Measurements from ENCODE around the gene CELSR3. TPM values are rescaled to one million over a fixed set of nuclear protein-coding genes. Genes with fewer than 3 reads are reported as not detected.

CELSR3 gene
- total RNA-seq, 2 experiments from 2014 or later, result 4.9 to 5.0 TPM

- CTCF ChIA-PET, result interaction anchor here (0.8 to 1.0 kb wide), 2 partner anchors 24 to 26 kb away, joined by 4 read pairs; partner anchors contain the start of genes NCKIPSD and SLC26A6
- intact Hi-C loops (cut with DNase I, micrococcal nuclease), result no loop called here
- peak; percentile 65 for ATAC-seq (ENCODE audit: poor library complexity)
- H3K36me3 ChIP-seq (ENCODE audit: insufficient read depth, low read length), result no peaks in the 10 kb centered on the region
- POLR2A ChIA-PET, result interaction anchor here (0.9 to 1.2 kb wide), 3 partner anchors 27 to 432 kb away, joined by 3 to 6 read pairs (median 4); partner anchors contain the start of genes QRICH1 and SLC26A6
- H3K4me1 Mint-ChIP-seq (ENCODE audit: low read depth), result peaks cover 5% of the 10 kb centered on the region
- no peak for TF ChIP-seq CTCF (IDR thresholded peaks at IDR 0.05)
- H3K4me3 Mint-ChIP-seq, result peak overlapping the region; percentile 38
- peaks cover 53% of the 10 kb centered on the region for H3K27me3 Mint-ChIP-seq
- peaks cover 37% of the 10 kb centered on the region in 2 experiments for H3K27me3 ChIP-seq (ENCODE audit: control insufficient read depth in 1 of 2, insufficient read depth in 2 of 2, low read length in 2 of 2)
- H3K36me3 Mint-ChIP-seq (ENCODE audit: low read depth), result no peaks in the 10 kb centered on the region
- no peak overlapping the region for H3K27ac ChIP-seq (ENCODE audit: low read depth in 1 of 2, low read length in 2 of 2)
- H3K9me3 ChIP-seq (ENCODE audit: control insufficient read depth in 1 of 2, insufficient read depth in 1 of 2, low read length in 2 of 2), result peaks cover 0 to 41% of the 10 kb centered on the region in 2 experiments
- DNase-seq, result peak; percentile 62 to 88 (median 68)
- H3K4me3 ChIP-seq (ENCODE audit: low read length), result peak overlapping the region; percentile 43
- H3K9me3 Mint-ChIP-seq, result no peaks in the 10 kb centered on the region
- peaks cover 45% of the 10 kb centered on the region for H3K4me1 ChIP-seq (ENCODE audit: insufficient read depth, low read length)
- H3K27ac Mint-ChIP-seq, result no peak overlapping the region
Measured at GRCh38 chr3:48661501-48662144, 1.1 kb downstream of the CELSR3 start.

- H3K27ac Mint-ChIP-seq, result no peak overlapping the region
- intact Hi-C loops (cut with DNase I, micrococcal nuclease), result no loop called here
- peaks cover 5% of the 10 kb centered on the region for H3K4me1 Mint-ChIP-seq (ENCODE audit: low read depth)
- Histone ChIP-seq H3K4me1 (ENCODE audit: insufficient read depth, low read length) (peaks cover 49% of the 10 kb centered on the region), H3K4me3 (ENCODE audit: low read length) (no peak overlapping the region), H3K27me3 (ENCODE audit: control insufficient read depth in 1 of 2, insufficient read depth in 2 of 2, low read length in 2 of 2) (peaks cover 37% of the 10 kb centered on the region in 2 experiments), H3K36me3 (ENCODE audit: insufficient read depth, low read length) (no peaks in the 10 kb centered on the region), H3K27ac (ENCODE audit: low read depth in 1 of 2, low read length in 2 of 2) (no peak overlapping the region), H3K9me3 (ENCODE audit: control insufficient read depth in 1 of 2, insufficient read depth in 1 of 2, low read length in 2 of 2) (peaks cover 0 to 41% of the 10 kb centered on the region in 2 experiments)
- H3K36me3 Mint-ChIP-seq (ENCODE audit: low read depth), result no peaks in the 10 kb centered on the region
- no peak overlapping the region for H3K4me3 Mint-ChIP-seq
- H3K9me3 Mint-ChIP-seq, result no peaks in the 10 kb centered on the region
- DNase-seq, result no peak
- CTCF ChIA-PET, result interaction anchor here (0.5 to 1.0 kb wide), 2 partner anchors 25 to 872 kb away, joined by 3 to 4 read pairs; partner anchors contain the start of gene SLC26A6
- ATAC-seq (ENCODE audit: poor library complexity), result no peak
- TF ChIP-seq CTCF (IDR thresholded peaks at IDR 0.05), result no peak
- POLR2A ChIA-PET, result interaction anchor here (1.0 kb wide), 1 partner anchor 26 kb away, joined by 6 read pairs; the partner anchor contains the start of gene SLC26A6
- peaks cover 53% of the 10 kb centered on the region for H3K27me3 Mint-ChIP-seq
Measured at GRCh38 chr3:48660800-48661400, 1.8 kb downstream of the CELSR3 start.

- H3K9me3 Mint-ChIP-seq, result no peaks in the 10 kb centered on the region
- DNase-seq (peak in 7 of 14 experiments; percentile 15 to 69 (median 24)), ATAC-seq (ENCODE audit: poor library complexity) (peak; percentile 7)
- Histone ChIP-seq H3K27ac (ENCODE audit: low read depth in 1 of 2, low read length in 2 of 2) (peak overlapping the region in 1 of 2 donors; percentile 54), H3K4me1 (ENCODE audit: insufficient read depth, low read length) (peaks cover 32% of the 10 kb centered on the region), H3K4me3 (ENCODE audit: low read length) (peak overlapping the region; percentile 53), H3K36me3 (ENCODE audit: insufficient read depth, low read length) (no peaks in the 10 kb centered on the region), H3K9me3 (ENCODE audit: control insufficient read depth in 1 of 2, insufficient read depth in 1 of 2, low read length in 2 of 2) (peaks cover 0 to 19% of the 10 kb centered on the region in 2 experiments), H3K27me3 (ENCODE audit: control insufficient read depth in 1 of 2, insufficient read depth in 2 of 2, low read length in 2 of 2) (peaks cover 14 to 17% of the 10 kb centered on the region in 2 experiments)
- no peaks in the 10 kb centered on the region for H3K36me3 Mint-ChIP-seq (ENCODE audit: low read depth)
- CTCF ChIA-PET, result interaction anchor here (0.5 to 1.8 kb wide), 3 partner anchors 23 to 207 kb away, joined by 3 to 5 read pairs (median 5); partner anchors contain the start of gene IP6K2
- H3K27ac Mint-ChIP-seq, result peak overlapping the region; percentile 53
- intact Hi-C loops (cut with DNase I, micrococcal nuclease), result loop anchor here (1.0 to 10.0 kb wide), 6 partner anchors 22 to 256 kb away; partner anchors contain the start of genes IP6K2 (in 1 of the 2), PFKFB4 (in 1 of the 2), SLC26A6 (in 1 of the 2) and UQCRC1 (in 1 of the 2)
- no peak for TF ChIP-seq CTCF (IDR thresholded peaks at IDR 0.05)
- POLR2A ChIA-PET, result interaction anchor here (0.6 to 1.4 kb wide), 4 partner anchors 22 to 748 kb away, joined by 3 to 6 read pairs (median 4); partner anchors contain the start of genes NCKIPSD, PFKFB4 and SLC26A6
- peak overlapping the region; percentile 82 for H3K4me3 Mint-ChIP-seq
- H3K27me3 Mint-ChIP-seq, result peaks cover 33% of the 10 kb centered on the region
- H3K4me1 Mint-ChIP-seq (ENCODE audit: low read depth), result peaks cover 16% of the 10 kb centered on the region
Measured at GRCh38 chr3:48656841-48657281, 5.8 kb downstream of the CELSR3 start.
